HG02610 (cell line): ENCODE measurements around the gene GSK3B.

Source experiments
- ATAC-seq: cut with Tn5 transposase; IDR thresholded peaks from one replicate; pipeline ENCODE4 v1.9.1; 2021; ENCODE audit warnings: mild to moderate bottlenecking, moderate library complexity; ENCODE audit not compliant: unreplicated experiment

Gene GSK3B

DNA sequence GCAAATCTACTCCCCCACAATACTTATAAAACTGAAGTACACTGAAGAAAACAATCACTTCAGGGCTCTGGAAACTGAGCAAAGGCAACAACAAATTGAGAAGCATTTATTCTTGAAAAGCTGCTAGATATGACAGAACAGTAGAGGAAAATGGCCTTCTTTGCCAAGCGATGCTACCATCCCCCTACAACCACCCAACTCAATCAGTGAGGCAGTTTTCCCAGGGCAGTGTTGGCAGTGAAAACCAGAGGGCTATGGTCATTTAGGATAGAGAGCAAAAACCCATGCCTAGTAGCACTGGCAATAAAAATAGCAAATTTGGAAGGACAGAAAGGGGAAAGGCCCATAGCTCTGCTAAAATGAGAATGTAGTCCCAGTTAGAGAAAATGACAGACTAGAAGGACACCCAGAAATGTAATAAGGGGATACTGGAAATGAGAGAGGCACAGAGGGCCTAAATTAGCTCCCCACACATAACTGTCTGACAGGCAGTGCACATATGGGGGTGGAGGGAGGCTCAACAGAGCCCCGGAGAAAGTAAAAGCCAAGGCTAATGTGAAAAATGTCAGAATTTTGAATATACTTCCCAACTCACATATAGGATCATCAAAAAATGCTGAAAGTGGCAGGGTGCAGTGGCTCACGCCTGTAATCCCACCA lies 143.5 kb downstream of the GSK3B start:
- no peak for ATAC-seq

DNA sequence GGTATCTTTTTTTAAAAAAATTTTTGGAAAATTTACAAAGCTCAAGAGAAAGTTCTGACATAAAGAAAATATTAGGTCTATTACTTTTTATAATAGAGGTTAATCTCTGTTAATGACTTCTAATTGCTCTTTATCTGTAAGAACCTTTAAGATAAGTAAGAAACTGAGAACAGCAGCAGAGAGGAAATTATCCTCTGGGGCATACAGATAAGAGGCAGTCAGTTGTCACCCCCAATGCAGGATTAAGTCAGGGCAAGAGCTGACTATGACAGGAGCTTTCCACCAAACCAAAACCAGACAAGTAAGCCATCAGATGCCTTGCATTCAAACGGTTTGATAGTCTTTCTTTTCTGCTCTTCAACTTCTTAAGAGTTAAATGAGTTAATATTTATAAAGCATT lies 149.0 kb downstream of the GSK3B start:
- no peak for ATAC-seq

DNA sequence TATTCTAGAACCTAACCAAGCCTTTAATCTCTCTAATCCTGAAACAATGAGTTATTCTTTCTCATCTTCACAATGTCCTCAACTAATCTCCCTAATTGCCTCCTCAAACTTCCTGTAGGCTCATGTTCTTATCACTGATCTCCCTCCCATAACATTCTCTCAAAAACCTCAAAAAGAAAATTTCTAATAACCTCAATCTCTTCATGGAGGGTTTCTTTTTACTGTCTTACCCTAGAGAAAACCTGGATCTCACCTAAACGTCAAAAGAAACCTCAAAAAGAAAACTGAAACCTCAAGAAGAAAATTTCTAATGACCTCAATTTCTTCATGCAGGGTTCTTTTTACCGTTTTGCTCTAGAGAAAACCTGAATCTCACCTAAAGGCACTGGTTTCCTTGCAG lies 150.2 kb downstream of the GSK3B start:
- peak; percentile 78 for ATAC-seq

DNA sequence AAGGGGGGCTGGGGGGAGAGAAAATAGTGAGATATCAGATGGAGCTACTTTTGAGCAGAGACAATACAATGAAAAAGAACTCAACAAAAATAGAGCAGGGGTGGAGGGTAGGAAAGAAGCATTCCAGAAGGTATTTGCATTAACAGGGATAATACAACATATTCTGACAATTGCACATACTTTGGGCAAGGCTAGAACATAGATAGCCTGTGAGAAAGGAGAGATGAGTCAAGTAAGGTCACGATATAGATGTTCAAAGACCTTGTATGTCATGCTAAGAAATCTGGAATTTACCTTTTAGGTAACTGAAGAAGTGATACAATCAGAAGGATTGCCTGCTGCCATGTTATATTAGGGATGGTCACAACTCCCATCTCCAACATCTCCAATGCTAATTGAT lies 155.2 kb downstream of the GSK3B start:
- ATAC-seq: no peak

DNA sequence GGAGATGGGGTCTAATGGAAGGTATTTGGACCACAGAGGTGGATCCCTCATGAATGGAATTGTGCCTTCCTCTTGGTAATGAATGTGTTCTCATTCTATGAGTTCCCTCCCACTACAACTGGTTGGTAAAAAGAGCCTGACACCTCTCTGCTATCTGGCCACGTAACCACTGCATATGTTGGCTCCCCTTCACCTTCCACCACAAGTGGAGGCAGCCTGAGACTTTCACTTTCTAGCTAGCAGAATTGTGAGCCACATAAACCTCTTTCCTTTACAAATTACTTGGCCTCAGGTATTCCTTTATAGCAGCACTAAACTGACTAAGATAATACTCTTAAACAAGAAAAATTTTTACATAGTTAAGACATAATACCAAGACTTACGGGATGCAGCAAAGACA lies 157.0 kb downstream of the GSK3B start:
- peak; percentile 98 for ATAC-seq

DNA sequence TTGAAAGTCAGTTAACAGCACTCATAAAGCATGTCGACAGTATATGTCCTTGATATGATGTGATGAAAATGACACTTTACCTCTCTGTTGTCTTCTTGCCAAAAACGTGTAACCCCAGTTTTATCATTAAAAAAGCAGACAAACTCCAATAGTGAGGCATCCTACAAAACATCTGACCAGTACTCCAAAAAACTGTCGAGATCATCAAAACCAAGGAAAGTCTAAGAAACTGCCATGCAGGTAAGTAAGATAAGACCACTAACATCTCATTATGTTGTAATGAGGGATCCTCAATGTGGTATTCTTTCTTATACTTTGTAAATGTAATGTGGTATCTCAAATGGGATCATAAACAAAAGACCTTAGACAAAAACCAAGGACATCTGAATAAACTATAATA lies 160.0 kb downstream of the GSK3B start:
- no peak for ATAC-seq

DNA sequence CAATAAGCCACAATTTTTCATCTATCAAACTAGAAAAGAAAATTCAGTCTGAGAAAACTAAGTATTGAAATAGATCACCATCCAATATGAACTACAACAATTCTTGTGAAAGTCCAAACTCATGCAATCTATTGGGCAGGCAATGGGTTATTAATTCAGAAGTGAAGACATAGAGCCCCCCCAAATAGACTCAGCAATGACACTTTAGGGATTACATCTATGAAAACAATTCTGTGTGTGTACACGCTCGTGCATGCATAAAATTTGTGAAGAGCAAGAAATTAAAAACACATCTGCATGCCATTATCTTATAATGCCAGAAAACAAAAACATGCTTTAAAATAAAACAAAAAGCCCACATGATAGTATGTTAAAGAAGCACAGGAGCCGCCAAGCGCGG lies 161.0 kb downstream of the GSK3B start:
- ATAC-seq: no peak

DNA sequence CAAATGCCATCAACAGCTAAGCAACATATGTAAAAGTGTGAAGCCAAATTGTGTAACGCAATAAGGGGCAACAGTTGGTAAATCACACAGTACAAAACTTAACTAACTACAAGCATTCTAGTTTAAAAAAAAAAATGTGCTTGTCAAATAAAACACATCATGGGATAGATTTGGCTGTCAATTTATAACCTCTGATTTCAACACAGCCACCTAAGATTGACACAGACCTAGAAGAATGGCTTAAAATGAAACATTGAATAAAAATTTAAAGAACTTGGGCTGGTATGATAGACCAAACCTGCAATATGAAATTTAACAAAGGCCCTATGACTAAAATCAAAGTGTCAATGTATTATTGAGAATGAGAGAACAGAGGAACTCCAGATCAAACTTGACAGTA lies 164.0 kb downstream of the GSK3B start:
- no peak for ATAC-seq

DNA sequence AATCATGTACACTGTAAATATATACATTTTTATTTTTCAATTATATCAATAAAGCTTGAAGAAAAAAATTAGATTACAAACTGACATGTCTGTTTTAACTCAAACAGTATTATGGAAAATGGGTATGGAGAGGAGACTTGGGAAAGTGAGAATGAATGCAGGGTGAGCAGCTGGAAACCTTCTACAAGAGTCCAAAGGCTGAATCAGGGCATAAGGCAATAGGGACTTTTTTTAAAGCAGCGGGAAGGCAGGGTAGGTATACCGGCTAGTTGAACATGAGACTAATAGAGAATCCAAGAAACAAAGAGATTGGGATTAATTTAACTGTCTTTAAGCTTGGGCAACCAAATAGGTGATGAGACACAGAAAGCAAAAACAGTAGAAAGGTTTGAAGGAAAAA lies 167.1 kb downstream of the GSK3B start:
- no peak for ATAC-seq

DNA sequence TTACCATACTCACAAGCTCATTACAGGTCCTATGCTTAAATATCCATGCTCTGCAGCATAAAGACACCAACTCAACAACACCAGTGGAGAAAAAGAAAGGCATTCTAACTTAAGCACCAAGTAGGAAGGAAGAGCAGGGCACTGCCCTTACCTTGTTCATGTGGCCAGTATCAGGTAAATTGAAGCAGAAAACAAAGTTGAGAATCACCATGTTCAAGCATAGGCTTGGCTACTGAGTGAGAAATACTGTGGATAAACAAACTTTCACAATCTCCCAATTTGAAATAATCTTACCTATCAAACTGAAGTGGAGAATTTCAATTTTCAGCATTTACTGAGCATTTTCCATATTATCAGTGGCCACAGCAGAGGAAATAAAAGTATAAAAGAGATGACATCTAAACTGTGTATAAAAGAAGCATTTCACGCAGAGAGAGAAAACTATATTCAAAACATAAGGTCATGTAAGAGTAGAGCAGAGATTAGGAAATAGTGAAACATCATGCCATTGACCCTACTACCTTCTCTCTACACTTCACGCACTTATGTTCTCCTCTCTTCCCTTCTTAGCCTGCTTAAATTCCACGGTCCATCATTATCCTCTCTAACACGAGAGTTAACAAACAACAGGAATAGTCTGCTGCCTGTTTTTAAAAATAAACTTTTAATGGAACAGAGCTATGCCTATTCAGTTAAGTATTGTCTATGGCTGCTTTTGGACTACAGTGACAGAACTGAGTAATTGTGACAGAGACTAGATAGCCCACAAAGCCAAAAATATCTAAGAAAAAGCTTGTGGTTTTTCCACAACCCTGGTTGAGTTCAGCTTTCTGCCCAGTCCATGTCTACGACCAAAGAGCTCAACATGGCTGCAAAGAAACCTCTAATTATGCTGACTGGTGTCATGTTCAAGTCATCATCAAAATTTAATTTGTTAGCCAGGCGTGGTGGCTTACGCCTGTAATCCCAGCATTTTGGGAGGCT lies 169.8 kb downstream of the GSK3B start:
- no peak for ATAC-seq

DNA sequence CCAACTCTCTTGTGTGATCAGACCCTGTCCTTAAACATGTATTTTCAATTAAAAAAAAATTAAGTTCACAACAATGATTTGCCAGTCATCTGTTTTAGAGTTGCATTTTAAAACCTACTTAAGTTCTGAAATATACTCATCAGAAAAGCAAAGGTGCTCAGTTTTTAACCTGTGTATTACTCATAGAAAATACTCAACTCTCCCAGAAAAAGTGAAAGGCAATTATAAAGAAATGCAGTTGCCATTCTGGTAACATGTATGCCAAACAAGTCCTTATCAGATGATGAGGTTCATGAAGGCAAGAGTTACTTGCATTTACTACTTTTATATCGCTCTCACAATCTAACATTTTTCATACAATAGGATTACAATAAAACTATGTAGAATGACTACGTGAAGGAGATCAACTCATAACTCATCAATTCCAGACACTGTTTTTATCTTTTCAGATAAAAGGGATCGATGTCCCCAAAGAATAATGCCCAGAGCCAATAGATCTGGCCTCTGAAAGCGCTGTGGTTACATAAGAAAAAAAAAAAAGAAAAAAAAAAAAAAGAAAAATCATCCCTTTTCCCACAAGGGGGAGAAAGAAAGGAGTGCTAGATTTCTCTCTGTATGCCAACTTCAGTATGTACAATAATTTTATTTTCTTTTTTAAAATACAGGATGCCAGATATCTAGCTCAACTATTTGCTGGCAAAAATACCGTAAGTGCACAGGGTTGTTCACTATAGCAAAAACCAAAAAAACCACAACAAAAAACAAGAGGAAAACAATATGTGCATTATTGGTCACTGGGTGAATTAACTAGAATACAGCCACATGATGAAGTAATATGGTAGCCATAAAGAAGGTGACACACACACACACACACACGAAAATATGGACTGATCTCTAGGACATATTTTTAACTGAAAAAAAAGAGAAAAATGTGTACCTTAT lies 175.0 kb downstream of the GSK3B start:
- no peak for ATAC-seq

DNA sequence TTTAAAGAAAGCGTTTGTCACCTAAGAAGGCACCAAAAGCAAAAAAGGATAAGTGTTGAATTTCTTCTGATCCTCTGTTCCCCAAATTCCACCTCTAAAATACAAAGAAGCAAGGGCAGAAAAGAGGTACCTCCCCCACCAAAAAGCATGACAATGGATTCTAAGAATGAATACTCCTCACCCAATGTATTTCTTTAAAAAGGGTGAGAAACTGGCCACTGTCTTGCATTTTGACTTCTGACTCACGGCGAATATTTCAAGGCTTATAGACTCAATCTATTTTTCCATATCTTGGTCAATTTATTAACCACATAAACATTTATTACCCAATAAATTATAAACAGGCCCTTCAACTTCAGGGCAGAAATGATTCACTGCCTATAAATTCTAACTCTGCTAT lies 181.2 kb downstream of the GSK3B start:
- no peak for ATAC-seq

DNA sequence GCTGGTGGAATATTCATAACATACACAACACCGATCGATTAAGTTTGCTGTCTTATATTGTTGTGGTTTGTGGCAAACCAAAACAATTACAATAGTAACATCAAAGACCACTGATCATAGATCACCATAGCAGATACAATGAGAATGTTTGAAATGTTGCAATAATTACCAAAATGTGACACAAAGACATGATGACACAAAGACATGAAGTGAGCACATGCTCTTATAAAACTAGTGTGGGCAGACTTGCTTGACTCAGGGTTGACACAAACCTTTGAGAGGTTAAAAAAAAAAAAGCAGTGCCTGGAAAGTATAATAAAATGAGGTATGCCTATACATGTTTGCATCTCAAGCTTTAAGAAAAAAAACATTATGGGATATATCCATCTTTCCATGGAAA lies 182.0 kb downstream of the GSK3B start:
- peak; percentile 23 for ATAC-seq

DNA sequence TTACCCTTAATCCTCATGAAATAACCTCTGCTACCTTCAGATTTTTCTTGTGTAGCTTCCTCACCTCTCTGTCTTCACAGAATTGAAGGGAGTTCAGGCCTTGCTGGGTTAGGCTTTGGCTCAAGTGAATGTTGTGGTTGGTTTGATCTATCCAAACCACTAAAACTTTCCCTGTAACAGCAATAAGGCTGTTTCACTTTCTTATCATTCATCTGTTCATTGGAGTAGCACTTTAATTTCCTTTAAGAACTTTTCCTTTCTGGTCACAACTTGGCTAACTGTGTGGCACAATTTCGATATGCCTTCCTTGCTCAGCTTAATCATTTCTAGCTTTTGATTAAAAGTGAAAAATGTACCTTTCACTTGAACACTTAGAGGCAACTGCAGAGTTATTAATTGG lies 182.5 kb downstream of the GSK3B start:
- peak; percentile 86 for ATAC-seq

DNA sequence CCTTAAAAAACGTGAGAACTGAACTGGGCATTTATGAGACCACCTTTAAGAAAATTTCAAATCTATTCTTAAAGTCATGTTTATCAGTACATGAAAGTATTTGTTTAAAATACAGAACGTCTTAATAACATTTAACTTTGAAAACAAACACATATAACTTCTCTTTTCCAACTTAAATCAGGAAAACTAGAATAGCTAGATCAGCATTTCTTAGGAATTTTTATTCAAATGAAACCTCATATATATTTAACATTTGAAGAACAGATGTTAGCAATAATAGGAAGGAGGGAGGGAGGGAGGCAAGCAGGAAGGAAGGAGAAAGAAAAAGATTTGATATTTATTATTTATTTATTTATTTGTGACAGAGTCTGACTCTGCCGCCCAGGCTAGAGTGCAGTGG lies 192.2 kb downstream of the GSK3B start:
- ATAC-seq: no peak

DNA sequence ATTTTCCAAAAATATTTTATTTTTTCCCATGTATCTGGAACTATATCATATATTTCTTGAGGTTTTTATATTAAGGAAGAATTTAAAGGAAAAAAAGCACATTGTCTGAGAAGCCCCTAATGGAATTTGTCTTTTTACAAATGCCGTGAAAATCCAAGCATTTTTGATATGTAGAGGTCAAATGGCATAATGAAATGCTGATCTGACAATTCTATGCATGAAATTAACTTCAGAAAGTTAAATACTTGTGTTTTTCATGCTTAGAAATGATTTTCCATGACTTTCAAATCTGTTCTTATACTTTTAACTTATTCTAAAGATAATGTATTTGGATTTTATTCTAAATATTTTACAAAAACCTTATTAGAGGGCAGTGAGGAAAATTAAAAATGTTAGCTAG lies 193.1 kb downstream of the GSK3B start:
- no peak for ATAC-seq

DNA sequence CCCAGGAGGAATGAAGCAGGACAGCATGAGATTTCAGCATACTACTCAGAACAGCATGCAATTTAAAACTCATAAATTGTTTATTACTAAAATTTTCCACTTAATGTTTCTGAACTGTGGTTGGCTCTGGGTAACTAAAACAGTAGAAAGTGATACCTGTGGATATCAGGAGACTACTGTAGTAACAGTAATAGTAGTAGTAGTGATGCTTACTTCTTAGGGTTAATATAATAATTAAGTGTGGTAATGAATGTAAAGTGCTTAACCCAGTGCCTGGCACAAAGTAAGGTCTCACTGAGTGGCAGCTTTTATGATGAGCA lies 195.1 kb downstream of the GSK3B start:
- no peak for ATAC-seq

DNA sequence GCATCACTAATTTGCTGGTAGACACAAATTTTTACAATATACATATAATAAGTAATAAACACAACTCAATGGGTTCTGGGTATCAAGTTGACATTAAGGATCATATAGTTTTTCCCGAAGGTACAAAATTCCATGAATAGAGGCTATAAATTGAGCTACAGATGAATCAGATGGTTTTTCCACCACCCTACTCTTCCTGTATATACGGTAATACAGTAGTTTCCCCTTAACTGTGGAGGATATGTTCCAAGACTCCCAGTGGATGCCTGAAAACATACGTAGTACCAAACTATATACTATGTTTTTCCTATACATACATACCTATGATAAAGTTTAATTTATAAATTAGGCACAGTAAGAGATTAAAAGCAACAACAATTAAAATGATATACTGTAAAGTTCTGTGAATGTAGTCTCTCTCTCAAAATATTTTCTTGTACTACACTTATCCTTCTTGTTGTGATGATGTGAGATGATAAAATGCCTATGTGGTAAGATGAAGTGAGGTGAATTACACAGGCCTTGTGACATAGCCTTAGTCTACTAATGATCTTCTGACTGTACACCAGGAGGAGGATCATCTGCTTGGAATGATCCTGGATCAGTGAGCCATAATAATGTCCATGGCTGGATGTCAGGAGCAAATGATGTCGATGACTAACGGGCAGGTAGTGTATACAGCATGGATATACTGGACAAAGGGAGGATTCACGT lies 195.6 kb downstream of the GSK3B start:
- ATAC-seq: no peak

DNA sequence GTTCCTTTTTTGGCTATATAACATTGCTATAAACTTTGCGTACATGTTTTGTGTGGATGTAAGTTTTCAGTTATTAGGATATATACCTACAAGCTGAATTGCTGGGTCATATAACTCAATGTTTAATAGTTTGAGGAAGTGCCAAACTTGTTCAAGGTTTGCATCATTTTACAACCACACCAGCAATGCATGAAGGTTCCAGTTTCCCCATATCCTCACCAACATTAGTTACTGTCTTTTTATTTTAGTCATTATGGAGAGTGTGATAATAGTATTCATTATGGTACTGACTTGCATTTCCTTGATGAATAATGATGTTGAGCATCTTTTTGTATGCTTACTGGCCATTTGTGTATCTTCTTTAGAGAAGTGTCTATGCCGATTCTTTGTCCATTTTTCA lies 200.1 kb downstream of the GSK3B start:
- peak; percentile 61 for ATAC-seq

DNA sequence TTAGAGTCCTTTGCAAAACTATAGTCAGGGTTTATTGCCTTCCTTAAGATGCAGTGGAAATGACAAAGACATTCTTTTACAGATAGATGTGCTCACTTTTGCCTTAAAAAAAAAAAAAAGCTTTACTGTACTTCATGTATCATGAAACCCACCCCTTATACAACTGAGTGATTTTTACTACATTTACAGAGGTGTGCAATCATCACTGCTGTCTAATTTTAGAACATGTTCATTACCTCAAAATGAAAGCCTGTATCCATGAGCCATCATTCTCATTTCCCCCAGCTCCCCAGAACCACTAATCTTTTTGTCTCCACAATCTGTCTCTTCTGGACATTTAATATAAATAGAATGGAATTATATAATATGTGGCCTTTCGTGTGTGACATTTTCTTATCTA lies 200.5 kb downstream of the GSK3B start:
- no peak for ATAC-seq
